NCI-H1436 treated with DMSO at 0.1 percent for 48 hours (cell line): ENCODE data around the gene PLEKHH1.

ENCODE experiments used
- DNase-seq: peaks from one replicate; lab custom pipeline; 2025; lab: John Stamatoyannopoulos, UW

Gene PLEKHH1

GRCh38 chr14:67567654-67568053 is 34.6 kb downstream of the PLEKHH1 start:
- no peak for DNase-seq

- DNase-seq = no peak
Measured at GRCh38 chr14:67569011-67569650, 36.0 kb downstream of the PLEKHH1 start.

- DNase-seq = no peak
Measured at GRCh38 chr14:67569651-67570290, 36.7 kb downstream of the PLEKHH1 start.

- no peak for DNase-seq
Measured at GRCh38 chr14:67570453-67570852, 37.4 kb downstream of the PLEKHH1 start.

GRCh38 chr14:67571275-67571990 is 38.3 kb downstream of the PLEKHH1 start:
- DNase-seq = no peak

GRCh38 chr14:67571991-67572323 is 38.9 kb downstream of the PLEKHH1 start:
- DNase-seq = no peak

GRCh38 chr14:67572608-67573007 is 39.5 kb downstream of the PLEKHH1 start:
- no peak for DNase-seq

- DNase-seq = no peak
Measured at GRCh38 chr14:67573228-67574010, 40.3 kb downstream of the PLEKHH1 start.

GRCh38 chr14:67574156-67574555 is 41.1 kb downstream of the PLEKHH1 start:
- no peak for DNase-seq

- no peak for DNase-seq
Measured at GRCh38 chr14:67574806-67575205, 41.7 kb downstream of the PLEKHH1 start.

- DNase-seq = no peak
Measured at GRCh38 chr14:67575684-67576083, 42.6 kb downstream of the PLEKHH1 start.

GRCh38 chr14:67576216-67576955 is 43.3 kb downstream of the PLEKHH1 start:
- no peak for DNase-seq

GRCh38 chr14:67577181-67577808 is 44.2 kb downstream of the PLEKHH1 start:
- DNase-seq = no peak

GRCh38 chr14:67577909-67578749 is 45.0 kb downstream of the PLEKHH1 start:
- no peak for DNase-seq

- DNase-seq = no peak
Measured at GRCh38 chr14:67579040-67579439, 46.0 kb downstream of the PLEKHH1 start.

- no peak for DNase-seq
Measured at GRCh38 chr14:67579636-67580035, 46.5 kb downstream of the PLEKHH1 start.

GRCh38 chr14:67580336-67581171 is 47.5 kb downstream of the PLEKHH1 start:
- no peak for DNase-seq

GRCh38 chr14:67581643-67582042 is 48.6 kb downstream of the PLEKHH1 start:
- no peak for DNase-seq

- no peak for DNase-seq
Measured at GRCh38 chr14:67582061-67582460, 49.0 kb downstream of the PLEKHH1 start.
